Effector CD8-positive, alpha-beta T cell (primary cell): ENCODE data around the gene EMILIN1.

Experiments
- DNase-seq: peaks from one replicate; lab custom pipeline; 2025; lab: John Stamatoyannopoulos, UW

The EMILIN1 gene

GRCh38 chr2:27123302-27124150 is 45.1 kb downstream of the EMILIN1 start, which contains the start of gene ABHD1:
TSS of gene ABHD1 (plus strand) at chr2:27123815. CDS start at chr2:27123949, 134 bp downstream.
- peak; percentile 60 for DNase-seq

GRCh38 chr2:27125104-27125503 is 46.7 kb downstream of the EMILIN1 start:
- no peak for DNase-seq

- no peak for DNase-seq
Observed at GRCh38 chr2:27126252-27126710, 47.9 kb downstream of the EMILIN1 start.

GRCh38 chr2:27127883-27128667 is 49.7 kb downstream of the EMILIN1 start:
- no peak for DNase-seq

GRCh38 chr2:27128668-27129571 is 50.5 kb downstream of the EMILIN1 start:
- DNase-seq, result no peak

- DNase-seq, result no peak
Observed at GRCh38 chr2:27130396-27130795, 52.0 kb downstream of the EMILIN1 start.

GRCh38 chr2:27131429-27131828 is 53.0 kb downstream of the EMILIN1 start:
- DNase-seq, result no peak

GRCh38 chr2:27133195-27133875 is 54.9 kb downstream of the EMILIN1 start:
- no peak for DNase-seq

GRCh38 chr2:27133905-27134780 is 55.7 kb downstream of the EMILIN1 start, which contains the start of gene PREB:
TSS of gene PREB (minus strand) at chr2:27134636. CDS start at chr2:27134421, 215 bp downstream.
- DNase-seq, result peak; percentile 97

- DNase-seq, result no peak
Observed at GRCh38 chr2:27134781-27135477, 56.5 kb downstream of the EMILIN1 start.

- no peak for DNase-seq
Observed at GRCh38 chr2:27135478-27135955, 57.1 kb downstream of the EMILIN1 start.
